HG02840 (cell line): ENCODE measurements around the gene BCS1L.

Experiments
- ATAC-seq: cut with Tn5 transposase; IDR thresholded peaks from one replicate; pipeline ENCODE4 v1.9.1; 2021; ENCODE audit warnings: mild to moderate bottlenecking, moderate library complexity, moderate number of reproducible peaks; ENCODE audit not compliant: unreplicated experiment, low FRiP score

BCS1L gene

GRCh38 chr2:218710687-218711549 lies 51.4 kb downstream of the BCS1L start, which contains the start of gene TTLL4:
TSS of gene TTLL4 (plus strand) at chr2:218710835. CDS start at chr2:218737677, 26,842 bp downstream.
- peak; percentile 92 for ATAC-seq

DNA sequence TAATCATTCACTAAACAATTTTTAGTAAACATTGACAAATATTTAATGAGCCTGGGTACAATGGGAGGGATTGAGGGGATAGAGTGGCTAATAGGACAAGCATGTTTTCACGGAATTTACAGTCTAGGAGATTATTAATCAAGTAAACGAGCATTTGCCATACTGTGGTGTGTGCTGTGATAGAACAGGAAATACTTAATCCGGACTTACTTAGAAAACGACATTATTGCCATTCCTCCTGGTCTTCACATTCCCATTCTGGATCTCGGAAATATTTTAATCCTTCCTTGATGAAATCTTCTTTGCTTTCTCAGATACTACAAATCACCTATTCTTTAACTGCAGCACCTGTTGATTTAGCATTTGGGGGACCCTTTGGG lies 52.1 kb downstream of the BCS1L start:
- no peak for ATAC-seq
